Glomerular visceral epithelial cell (primary cell): ENCODE data around the gene OPHN1.
"Not testable (repeated sequence)": the region's sequence is repeated elsewhere in the genome, so short reads cannot be mapped to it uniquely, and the experiment has no call there.

Experiments used
- DNase-seq: peaks from one replicate; pipeline ENCODE4 v3.0.0-alpha.2; 2016; ENCODE audit errors: extremely low spot score

OPHN1 gene

DNA sequence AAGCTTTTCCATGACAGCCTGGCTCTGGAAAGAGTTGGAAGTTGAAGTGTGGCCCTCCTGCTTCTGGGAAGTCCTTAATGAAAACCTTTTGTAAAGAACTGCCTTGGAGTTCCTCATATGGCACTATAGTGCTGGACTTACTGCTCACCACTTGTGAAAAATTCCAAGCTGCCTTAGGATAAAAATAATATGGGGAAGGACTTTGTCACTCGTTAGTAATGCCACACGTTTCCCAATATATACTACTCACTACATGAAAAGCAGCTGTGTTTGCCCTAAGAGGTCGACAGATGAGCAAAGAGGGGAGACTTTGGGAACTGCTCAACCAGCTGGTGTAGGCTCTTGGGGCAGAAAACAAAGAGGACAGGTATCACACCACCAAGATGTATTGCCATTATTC, 11.7 kb downstream of the OPHN1 start:
- DNase-seq = no peak

DNA sequence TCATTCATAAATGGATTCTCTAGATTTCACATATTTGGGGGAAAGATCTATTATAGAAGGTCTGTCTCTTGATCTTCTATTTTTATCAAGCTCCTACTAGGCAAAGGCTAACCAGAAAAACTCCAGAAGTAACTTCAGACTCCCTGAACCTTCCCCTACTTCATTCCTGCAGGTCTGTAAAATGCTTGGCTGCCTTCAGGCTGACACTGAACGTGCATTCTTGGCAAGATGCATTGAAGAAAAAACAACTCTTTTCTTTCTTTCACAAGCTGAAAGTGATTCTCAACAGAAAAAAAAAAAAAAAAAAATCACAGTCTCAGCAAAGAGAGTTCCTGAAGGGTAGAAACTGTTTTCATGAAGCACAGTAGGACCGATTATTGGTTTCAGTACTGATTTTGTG, 12.7 kb downstream of the OPHN1 start:
- DNase-seq = no peak

DNA sequence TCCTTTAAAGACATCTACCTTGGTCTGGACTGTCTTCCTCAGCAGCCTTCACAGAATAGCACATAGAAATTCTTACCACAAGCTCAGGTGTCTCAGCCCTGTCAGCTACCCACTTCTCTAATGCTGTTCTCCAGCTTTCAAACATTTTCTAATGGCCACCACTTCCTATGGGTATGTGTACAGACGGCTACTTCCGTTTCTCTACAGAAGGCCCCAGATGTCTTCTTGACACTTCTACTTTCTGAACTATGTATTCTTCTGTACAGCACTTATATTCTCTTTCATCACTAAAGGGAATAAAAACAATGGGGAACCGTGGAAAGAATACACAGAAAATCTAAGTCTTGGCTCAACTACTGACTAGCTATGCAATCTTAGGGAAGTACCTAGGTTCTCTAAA, 13.3 kb downstream of the OPHN1 start:
- no peak for DNase-seq

DNA sequence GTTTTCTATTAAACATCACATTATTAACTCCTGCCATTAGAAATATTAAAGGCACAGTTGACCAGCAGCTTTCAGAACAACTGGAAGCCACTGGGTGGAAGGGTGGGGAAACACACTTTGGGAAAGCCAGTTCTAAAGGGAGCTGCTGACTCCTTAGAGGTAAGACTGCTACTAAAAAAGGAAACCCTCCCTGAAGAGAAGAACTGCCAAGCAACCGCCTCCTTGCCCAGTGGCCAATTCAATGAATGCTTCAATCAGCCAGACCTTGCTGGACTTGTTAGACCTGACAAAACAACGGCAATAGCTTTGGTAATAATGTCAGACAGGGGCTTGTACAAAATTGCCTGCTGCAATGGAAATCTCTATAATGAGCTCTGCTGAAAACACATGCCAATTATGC, 15.6 kb downstream of the OPHN1 start:
- no peak for DNase-seq

DNA sequence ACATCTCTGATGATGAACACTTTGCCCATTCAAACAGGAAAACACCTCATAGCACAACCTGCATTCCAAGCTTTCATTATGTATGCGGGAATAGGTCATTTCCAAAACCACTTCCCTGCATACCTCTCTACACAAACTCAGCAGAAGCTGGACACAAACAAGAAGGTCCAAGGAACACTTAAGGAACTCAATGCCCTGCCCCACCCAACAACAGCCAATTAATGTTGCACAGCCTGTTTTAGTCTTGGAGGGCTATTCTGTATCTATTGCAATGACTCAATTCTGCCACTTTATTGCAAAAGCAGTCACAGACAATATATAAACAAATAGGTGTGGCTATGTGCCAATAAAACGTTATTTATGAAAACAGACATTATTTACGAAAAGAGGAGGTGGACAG, 16.7 kb downstream of the OPHN1 start:
- peak; percentile 31 for DNase-seq

DNA sequence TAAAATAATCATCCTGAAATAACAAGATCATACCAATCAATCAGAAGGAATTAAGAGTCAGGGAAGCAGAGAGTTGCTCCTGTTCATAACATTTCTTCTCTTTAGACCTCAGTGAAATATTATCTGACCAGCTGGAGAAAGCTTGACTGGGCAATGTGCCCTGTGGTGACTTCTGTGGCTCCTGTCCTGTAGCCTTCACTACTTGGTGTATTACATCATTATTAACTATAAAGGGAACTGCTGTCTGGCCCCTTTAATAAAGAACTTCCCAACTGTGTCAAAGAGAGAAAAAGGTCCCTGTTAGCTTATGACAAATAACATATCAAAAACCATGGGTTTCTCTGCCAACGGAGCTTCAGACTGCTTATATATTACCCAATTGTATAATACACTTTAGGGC, 18.0 kb downstream of the OPHN1 start:
- peak; percentile 74 for DNase-seq

DNA sequence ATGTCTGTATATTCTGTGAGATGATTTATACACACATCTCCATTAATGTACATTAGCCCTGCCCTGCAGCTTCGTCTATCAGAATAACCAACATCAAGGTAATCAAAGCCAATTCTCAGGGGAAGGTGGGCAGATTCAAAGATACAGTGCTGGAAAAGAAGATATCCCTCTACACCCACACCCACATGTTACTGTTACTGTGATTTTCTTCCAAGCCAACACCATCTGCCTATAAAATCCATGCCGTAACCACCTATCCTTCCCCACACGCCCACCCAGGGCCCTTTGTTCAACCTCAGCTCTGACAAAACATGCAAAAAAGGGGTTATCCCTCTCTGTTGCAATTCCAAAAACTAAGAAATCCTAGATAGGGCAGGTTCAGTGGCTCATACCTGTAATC, 20.0 kb downstream of the OPHN1 start:
- DNase-seq = no peak

DNA sequence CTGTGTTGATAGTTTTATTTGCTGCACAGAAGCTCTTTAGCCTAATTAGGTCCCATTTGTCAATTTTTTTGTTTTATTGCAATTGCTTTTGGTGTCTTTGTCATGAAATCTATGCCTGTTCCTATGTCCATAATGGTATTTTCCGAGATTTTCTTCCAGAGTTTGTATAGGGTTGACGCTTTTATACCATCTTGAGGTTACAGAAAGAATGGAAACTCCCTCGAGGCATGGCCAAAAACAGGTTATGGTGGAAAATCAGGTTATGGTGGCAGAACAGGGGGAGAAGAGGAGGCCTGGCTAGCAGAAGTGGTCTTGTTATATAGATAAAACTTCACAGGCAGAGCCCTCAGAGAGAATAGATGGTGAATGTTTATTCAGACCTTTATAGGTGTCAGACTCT, 21.6 kb downstream of the OPHN1 start:
- no peak for DNase-seq

DNA sequence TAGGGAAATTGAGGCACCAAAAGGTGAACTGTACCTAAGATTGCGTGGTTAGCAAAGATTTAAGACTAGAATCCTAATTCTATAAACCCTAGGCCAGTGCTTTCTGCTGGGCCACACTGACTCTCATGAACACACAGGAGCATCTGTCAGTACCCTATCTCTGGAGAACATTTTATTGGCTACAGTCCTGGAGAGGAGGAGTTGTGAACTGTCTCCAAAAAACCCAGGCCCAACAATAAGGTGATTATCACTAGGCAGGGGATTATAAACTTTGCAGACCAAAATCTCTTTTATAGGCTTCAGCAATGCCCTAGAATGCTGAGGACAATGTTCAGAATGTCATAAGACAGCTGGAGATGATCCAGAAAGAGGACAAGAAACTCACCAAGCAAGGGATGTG, 24.1 kb downstream of the OPHN1 start:
- DNase-seq = no peak

DNA sequence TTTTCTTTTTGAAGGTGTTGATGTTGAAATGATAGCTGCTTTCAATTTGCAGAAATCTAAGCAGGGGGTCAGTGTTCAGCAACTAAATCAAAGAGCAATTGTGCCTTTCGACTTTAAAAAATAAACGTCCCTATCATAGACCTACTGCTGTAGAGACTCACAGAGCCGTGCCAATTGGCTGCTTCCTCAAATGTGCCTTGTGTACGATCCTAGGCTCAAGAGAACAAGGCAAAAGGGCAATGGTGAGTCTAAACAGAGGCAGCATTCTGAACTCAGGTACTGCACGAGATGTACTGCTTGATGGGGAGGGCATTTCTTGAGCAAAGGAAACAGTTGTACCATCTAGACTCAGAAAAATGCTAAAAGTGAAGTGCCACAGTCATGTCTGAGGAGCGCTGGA, 29.8 kb downstream of the OPHN1 start:
- no peak for DNase-seq

DNA sequence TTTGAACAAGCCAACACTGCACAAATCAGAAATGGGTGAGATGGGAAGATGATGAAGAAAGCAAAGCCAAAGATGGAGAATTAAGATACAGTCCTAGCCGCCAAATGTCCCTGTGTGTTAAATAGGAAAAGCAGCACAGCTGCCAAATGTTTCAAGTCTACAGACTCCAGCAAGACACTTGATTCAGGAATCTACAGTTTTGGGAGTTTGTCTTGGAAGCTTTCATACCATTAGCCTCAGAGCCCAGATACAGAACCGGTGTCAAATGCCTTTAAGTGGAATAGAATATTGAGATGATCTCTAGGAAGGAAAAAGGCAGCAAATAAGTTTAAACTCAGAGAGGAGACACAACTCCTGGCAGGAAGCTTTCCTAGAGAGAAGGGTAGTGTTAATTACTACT, 30.3 kb downstream of the OPHN1 start:
- DNase-seq = no peak

DNA sequence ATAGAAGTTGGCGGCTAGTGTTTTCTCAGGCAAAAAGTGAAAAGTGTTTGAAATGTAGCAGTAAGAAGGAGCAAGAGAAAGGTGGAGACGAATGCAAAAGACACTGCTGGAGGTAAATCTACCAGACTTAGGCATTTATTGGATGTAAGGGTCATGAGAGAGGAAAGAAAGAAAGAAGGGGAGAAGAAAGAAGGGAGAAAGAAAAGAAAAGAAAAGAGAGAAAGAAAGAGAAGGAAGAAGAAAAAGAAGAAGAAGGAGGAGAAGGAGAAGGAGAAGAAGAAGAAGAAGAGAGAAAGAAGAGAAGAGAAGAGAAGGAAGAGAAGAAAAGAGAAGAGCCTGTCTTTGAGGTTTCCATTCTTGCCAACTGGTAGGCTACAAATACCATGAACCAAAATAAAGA, 31.2 kb downstream of the OPHN1 start:
- DNase-seq = no peak

DNA sequence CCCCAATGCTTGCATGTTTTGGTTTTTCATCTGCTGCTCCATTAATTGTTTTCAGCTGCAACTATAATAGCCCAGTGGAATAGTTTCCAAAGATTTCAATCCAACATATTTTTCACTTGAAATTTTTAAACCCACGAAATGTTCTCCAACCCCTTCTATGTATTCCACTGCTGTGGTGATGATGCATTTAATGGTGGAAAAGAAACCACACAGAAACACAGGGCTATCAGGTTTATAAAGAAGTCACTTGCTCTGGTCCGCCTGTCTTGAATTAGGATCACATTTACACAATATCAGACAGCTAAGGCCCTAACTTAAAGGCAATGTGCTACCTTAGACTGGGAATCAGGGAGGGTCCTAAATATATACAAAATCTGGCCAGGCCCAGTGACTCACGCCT, 35.0 kb downstream of the OPHN1 start:
- no peak for DNase-seq

DNA sequence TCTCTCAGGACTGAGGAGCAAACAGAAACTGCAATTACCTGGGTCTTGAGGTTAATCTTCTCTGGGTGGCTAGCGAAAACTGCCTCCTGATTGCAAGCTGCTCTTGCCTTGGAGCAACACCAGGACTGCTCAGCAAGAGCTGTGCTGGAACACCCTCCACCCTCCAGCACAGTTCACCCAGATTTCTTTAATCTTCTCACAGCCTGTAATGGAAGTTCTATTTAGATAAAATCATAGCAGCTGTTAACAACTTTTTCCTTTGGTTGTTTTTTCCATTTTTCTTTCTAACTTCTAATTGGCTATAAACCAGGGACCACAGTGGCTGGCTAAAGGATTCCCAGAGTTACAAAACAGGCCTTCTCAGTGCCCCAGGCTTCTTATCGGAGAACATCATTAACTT, 36.3 kb downstream of the OPHN1 start:
- no peak for DNase-seq

DNA sequence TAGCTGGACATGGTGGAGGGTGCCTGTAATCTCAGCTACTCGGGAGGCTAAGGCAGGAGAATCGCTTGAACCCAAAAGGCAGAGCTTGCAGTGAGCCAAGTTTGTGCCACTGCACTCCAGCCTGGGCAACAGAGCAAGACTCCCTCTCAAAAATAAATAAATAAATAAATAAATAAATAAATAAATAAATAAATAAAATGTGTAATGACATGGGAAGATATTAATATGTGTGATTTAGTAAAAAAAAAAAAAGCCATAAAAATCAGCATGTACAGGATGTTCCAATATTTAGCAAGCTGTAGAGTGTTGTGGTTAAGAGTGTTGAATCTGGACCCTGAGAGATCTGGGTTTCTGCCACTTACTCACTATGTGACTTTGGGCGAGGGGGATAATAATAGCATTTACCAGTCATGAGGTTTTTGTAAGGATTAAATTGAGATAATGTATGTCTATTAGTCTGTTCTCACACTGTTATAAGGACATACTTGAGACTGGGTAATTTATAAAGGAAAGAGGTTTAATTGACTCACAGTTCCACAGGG, 43.8 kb downstream of the OPHN1 start:
- not testable (repeated sequence) for DNase-seq

DNA sequence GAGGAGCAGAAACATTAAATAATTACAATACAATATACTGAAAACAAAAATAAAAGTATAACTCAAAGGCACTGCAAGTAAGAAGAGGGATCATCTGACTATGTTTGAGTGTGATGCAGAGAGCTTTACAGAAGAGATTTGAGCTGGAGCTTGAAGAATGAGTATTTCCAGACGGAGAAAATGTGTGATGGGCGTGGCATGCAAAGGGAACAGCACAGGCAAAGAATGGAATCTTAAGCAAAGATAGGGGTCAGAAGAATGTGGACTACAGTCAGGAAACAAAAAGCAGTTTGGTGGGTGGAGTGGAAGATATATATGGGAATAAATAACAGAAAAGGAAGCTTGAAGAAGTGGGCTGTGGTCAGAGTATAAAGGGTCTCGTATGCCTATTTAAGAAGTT, 45.5 kb downstream of the OPHN1 start:
- no peak for DNase-seq

DNA sequence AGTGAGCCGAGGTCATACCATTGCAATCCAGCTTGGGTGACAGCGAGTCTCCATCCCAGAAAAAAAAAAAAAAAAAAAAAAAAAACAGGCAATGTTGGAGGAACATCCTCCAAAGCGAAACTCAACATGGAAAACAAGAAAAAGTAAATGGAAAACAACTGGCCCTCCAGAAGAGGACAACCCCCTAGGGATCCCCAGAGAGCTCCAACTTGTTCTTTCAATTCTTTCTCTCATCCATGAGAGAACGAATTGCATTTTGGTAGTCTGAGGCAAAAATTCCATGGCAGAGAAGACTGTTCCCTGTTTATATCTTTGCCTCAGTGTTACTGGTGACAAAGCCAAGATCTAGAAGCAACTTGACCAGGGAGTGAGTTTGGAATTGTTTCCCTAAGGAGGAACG, 49.8 kb downstream of the OPHN1 start:
- no peak for DNase-seq

DNA sequence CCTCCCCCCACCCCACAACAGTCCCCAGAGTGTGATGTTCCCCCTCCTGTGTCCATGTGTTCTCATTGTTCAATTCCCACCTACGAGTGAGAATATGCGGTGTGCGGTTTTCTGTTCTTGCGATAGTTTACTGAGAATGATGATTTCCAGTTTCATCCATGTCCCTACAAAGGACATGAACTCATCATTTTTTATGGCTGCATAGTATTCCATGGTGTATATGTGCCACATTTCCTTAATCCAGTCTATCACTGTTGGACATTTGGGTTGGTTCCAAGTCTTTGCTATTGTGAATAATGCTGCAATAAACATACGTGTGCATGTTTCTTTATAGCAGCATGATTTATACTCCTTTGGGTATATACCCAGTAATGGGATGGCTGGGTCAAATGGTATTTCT, 55.7 kb downstream of the OPHN1 start:
- DNase-seq = not testable (repeated sequence)

DNA sequence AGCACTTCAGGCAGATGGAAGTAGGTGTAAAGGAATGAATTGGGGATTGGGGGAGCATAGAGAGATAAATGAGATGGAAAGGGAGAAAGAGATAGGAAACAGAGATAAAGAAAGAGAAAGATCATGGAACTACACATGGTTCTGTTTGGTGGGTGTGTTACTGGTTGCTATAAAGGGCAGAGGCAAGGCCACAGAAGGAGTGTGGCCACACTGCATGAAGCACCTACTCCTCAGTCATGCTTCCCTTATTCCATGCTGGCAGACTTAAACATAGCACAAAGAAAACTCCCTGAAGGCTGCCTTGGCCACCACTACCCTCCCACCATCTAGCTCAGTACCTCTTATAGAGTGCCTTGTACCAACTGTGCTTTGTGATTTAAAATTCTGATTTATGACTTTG, 56.9 kb downstream of the OPHN1 start:
- no peak for DNase-seq

DNA sequence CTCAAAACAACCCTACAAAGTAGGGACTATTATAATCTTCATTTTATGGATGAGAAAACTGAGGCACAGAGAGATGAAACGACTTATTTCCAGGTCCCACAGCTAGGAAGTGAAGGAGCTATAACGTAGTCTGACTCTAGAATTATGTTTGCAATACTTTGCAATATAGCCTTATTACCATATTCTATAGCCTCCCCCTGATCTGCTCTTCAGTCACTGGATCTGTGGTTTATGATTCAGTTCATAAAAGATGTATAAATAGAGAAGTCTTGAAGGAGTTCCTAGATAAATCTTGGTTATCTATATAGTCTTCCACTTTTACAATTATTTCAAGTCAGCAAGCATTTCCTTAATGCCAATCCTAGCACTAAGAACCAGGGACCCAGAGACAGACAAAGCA, 57.5 kb downstream of the OPHN1 start:
- no peak for DNase-seq

DNA sequence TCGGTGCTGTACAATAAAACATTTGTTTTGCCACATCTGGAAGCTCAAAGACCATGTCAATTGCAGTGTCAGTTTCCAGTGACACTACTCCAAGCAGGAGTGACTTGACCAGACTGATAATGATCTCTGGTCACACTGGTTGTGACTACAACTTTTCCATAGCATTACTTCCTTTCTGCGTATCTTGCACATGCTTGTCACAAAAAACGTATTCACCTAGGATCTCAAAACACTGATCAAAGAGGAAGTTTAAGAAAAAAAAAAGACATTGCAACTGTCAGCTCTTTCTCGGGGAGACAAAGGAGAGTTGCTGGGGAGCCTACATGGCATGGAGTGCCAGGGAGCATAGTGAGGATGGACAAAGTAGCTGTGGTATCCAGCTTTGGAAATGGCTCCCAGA, 60.6 kb downstream of the OPHN1 start:
- DNase-seq = no peak

DNA sequence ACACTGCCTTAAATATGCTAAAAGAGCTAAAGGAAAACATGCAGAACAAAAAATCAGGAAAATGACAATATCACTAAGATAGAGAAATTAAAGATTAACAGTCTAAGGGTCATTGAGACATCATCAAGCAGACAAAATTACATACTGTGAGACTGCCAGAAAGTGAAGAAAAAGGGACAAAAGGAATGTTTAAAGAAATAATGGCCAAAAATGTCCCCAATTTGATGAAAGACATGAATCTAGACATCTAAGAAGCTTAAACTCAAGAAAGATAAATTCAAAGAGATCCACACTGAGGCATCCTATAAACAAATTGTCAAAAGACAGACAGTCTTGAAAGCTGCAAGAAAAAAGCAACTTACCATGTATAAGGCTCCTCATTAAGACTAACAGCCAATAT, 63.7 kb downstream of the OPHN1 start:
- no peak for DNase-seq

DNA sequence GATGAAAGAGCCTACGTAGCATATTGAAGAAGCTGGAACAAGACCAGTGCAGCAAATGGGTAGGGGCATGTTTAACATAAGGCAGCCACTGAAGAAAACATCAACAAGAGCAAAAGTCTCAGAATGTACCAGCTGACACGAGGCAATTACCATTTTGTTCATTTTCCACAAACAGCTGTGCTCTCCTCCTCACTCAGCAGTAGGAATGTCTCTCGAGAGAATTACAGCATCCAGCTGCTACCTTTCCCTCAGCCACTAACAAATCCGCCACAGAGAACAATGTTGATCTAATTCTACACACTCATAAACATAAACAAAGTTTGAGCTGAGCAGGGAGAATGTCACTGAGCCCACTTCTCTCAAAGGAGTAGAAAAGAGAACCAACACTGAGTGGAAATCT, 68.0 kb downstream of the OPHN1 start:
- no peak for DNase-seq

DNA sequence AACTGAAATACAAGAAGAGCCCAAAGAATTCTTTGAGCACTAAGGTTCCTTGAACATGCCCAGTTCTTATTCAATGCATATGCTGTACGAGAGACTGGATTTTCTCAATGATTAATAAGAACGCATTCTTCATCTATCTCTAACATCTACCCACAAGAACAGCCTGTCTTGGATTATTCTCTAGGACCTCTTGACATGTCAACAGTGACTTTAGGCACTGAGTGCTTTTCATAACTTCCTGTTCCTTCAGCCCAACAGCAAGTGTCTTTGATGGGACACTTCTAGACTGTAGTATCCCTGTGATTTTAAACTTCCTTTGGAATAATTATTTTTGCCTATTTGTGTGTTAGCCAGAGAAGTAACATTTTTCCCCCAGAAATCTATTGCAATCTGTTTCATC, 69.3 kb downstream of the OPHN1 start:
- DNase-seq = no peak

DNA sequence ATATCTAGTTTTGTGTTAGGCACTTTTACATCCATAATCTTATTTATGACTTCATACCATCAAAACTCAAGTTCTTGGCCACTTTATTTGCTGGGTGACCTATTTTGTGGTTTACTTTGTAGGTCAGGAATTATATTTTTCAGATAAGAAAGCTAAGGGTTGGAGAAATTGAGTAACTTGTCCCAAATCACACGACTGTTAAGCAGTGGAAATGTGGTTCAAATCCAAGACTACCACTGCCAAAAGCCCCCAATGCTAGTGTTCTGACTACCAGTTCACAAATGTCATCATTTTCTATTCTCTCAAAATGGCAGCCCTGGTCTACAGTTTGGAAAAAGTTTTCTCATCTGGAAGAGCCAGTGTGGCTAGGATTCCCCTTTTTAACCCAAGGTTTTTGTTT, 74.6 kb downstream of the OPHN1 start:
- DNase-seq = no peak
